GM23338 (cell line): ENCODE measurements around the gene DGKE. TPM values are rescaled to one million over a fixed set of nuclear protein-coding genes. Genes with fewer than 3 reads are reported as not detected.

Experiments used
- ATAC-seq: fragments of 200-7000 bp; cut with Tn5 transposase; 3 replicates; pipeline ENCODE4 v1.9.1; 2020
- DNase-seq: peaks from one replicate; pipeline ENCODE4 v3.0.0-alpha.2; 2015; ENCODE audit warnings: low spot score
- H2AFZ ChIP-seq: fragments of 200-600 bp; sonication (generic); 2 replicates; pipeline ENCODE4 v1.8.0; 2016; ENCODE audit warnings: antibody characterized with exemption, mild to moderate bottlenecking, moderate library complexity
- H3F3A ChIP-seq: fragments of 200-600 bp; sonication (generic); replicated peaks from 2 replicates; pipeline ENCODE4 v1.8.0; 2017; ENCODE audit warnings: antibody characterized with exemption, mixed run types, low read depth
- H3K27ac ChIP-seq: fragments of 200-600 bp; sonication (generic); 2 replicates; pipeline ENCODE4 v1.6.1; 2016; ENCODE audit warnings: low read depth
- H3K27me3 ChIP-seq: fragments of 200-600 bp; sonication (generic); 2 replicates; pipeline ENCODE4 v1.8.0; 2016; ENCODE audit warnings: mild to moderate bottlenecking, mixed run types, moderate library complexity; ENCODE audit not compliant: insufficient read depth
- H3K36me3 ChIP-seq: fragments of 200-600 bp; sonication (generic); 2 replicates; pipeline ENCODE4 v1.8.0; 2016; ENCODE audit warnings: mild to moderate bottlenecking; ENCODE audit not compliant: insufficient read depth
- H3K4me1 ChIP-seq: fragments of 200-600 bp; sonication (generic); 2 replicates; pipeline ENCODE4 v1.8.0; 2016; ENCODE audit warnings: mild to moderate bottlenecking, moderate library complexity; ENCODE audit not compliant: insufficient read depth
- H3K4me2 ChIP-seq: fragments of 200-600 bp; sonication (generic); 2 replicates; pipeline ENCODE4 v1.7.1; 2017; ENCODE audit warnings: mixed run types
- H3K4me3 ChIP-seq: fragments of 200-600 bp; sonication (generic); 2 replicates; pipeline ENCODE4 v1.6.1; 2016; ENCODE audit warnings: mixed run types
- H3K79me2 ChIP-seq: fragments of 200-600 bp; sonication (generic); replicated peaks from 2 replicates; pipeline ENCODE4 v1.8.0; 2017; ENCODE audit warnings: mild to moderate bottlenecking; ENCODE audit not compliant: insufficient read depth
- H3K9me2 ChIP-seq: fragments of 200-600 bp; sonication (generic); 2 replicates; pipeline ENCODE4 v1.8.0; 2017; ENCODE audit not compliant: insufficient read depth
- H4K20me1 ChIP-seq: fragments of 200-600 bp; sonication (generic); replicated peaks from 2 replicates; pipeline ENCODE4 v1.8.0; 2017; ENCODE audit warnings: mild to moderate bottlenecking; ENCODE audit not compliant: insufficient read depth
- H3K27ac Mint-ChIP-seq: 2 replicates; pipeline ENCODE4 v1.8.0; 2020; ENCODE audit warnings: inconsistent platforms, mild to moderate bottlenecking, moderate library complexity, mixed read lengths
- H3K27me3 Mint-ChIP-seq: 3 replicates; pipeline ENCODE4 v1.8.0; 2022; ENCODE audit warnings: low read depth, mild to moderate bottlenecking, moderate library complexity, mixed read lengths, inconsistent platforms; ENCODE audit not compliant: insufficient read depth, poor library complexity
- H3K36me3 Mint-ChIP-seq: 3 replicates; pipeline ENCODE4 v1.8.0; 2021; ENCODE audit warnings: low read depth, mild to moderate bottlenecking, inconsistent platforms, moderate library complexity, mixed read lengths
- H3K4me1 Mint-ChIP-seq: 3 replicates; pipeline ENCODE4 v1.8.0; 2020; ENCODE audit warnings: mild to moderate bottlenecking, inconsistent platforms, mixed read lengths
- H3K4me3 Mint-ChIP-seq: 3 replicates; pipeline ENCODE4 v1.8.0; 2021; ENCODE audit warnings: moderate library complexity, mild to moderate bottlenecking, inconsistent platforms, mixed read lengths
- H3K9me3 Mint-ChIP-seq: 3 replicates; pipeline ENCODE4 v1.8.0; 2020; ENCODE audit warnings: moderate library complexity, mild to moderate bottlenecking, inconsistent platforms, mixed read lengths
- CREB1 ChIP-seq: fragments of 250-450 bp; sonication (Bioruptor Pico); IDR thresholded peaks from 2 replicates; pipeline ENCODE4 v1.5.0; 2020; ENCODE audit warnings: low read depth, mild to moderate bottlenecking, moderate library complexity
- CTCF ChIP-seq, 2 experiments: fragments of 200-600 bp in 1 of 2; sonication (generic) in 1 of 2; conservative IDR thresholded peaks; 2 replicates each; pipeline versions ENCODE4 v1.5.1 to v1.6.1; 2016 to 2017; ENCODE audit warnings: antibody characterized with exemption in 2 of 2, low read depth in 2 of 2, mild to moderate bottlenecking in 2 of 2, moderate library complexity in 1 of 2
- EZH2phosphoT487 ChIP-seq: fragments of 200-600 bp; sonication (generic); IDR thresholded peaks from one replicate; pipeline ENCODE4 v1.8.1; 2018; ENCODE audit warnings: antibody characterized with exemption; ENCODE audit not compliant: unreplicated experiment
- JUNB ChIP-seq: IDR thresholded peaks from one replicate; pipeline ENCODE4 v1.6.1; 2016; ENCODE audit warnings: antibody characterized with exemption; ENCODE audit not compliant: unreplicated experiment
- POLR2AphosphoS5 ChIP-seq: IDR thresholded peaks from 2 replicates; pipeline ENCODE4 v1.6.1; 2016; ENCODE audit warnings: antibody characterized with exemption, low read depth
- REST ChIP-seq: IDR thresholded peaks from one replicate; pipeline ENCODE4 v1.6.1; 2018; ENCODE audit warnings: antibody characterized with exemption; ENCODE audit not compliant: unreplicated experiment
- STAT1 ChIP-seq: IDR thresholded peaks from one replicate; pipeline ENCODE4 v1.6.1; 2016; ENCODE audit warnings: antibody characterized with exemption; ENCODE audit not compliant: unreplicated experiment
- ZNF331 ChIP-seq: fragments of 250-450 bp; sonication (Bioruptor Pico); IDR thresholded peaks from 2 replicates; pipeline ENCODE4 v1.5.0; 2020; ENCODE audit warnings: low read depth, mild to moderate bottlenecking, moderate library complexity
- polyA plus RNA-seq: library from polyadenylated mRNA; unstranded; fragments of >200 nt; fragmentation: Nextera tagmentation; extraction: Ambion mirVana; gene quantifications from 2 replicates; pipeline ENCODE4 v1.2.1, GENCODE V29; 2016
- total RNA-seq: library from RNA; depleted of rRNA; stranded (reverse); fragments of >200 nt; shearing (Covaris generic); gene quantifications from 2 replicates; pipeline ENCODE4 v1.2.3, GENCODE V29; 2014
- TF ChIP-seq, protein P1 (sequence below): IDR thresholded peaks from 2 replicates; pipeline ENCODE4 v1.6.1; 2016; ENCODE audit warnings: antibody characterized with exemption
- TF ChIP-seq, protein P2 (sequence below): fragments of 250-450 bp; sonication (Bioruptor Pico); IDR thresholded peaks from 2 replicates; pipeline ENCODE4 v1.5.0; 2020; ENCODE audit warnings: mild to moderate bottlenecking, moderate library complexity

DGKE gene
- total and polyA plus RNA-seq, 2 experiments from 2014 or later, result 3.9 to 10.1 TPM

GRCh38 chr17:56838687-56839086, 4.7 kb downstream of the DGKE start:
- peaks cover 4% of the 10 kb centered on the region; the same call in 1 of the 2 replicates for H4K20me1 ChIP-seq
- H3K27me3 Mint-ChIP-seq, result peaks cover 6% of the 10 kb centered on the region
- no peak overlapping the region for H3K27ac ChIP-seq
- no peaks in the 10 kb centered on the region for H3K9me3 Mint-ChIP-seq
- H3K36me3 ChIP-seq, result no peaks in the 10 kb centered on the region
- no peak for DNase-seq
- peaks cover 20% of the 10 kb centered on the region for H3K27me3 ChIP-seq
- no peak overlapping the region for H3K4me3 Mint-ChIP-seq
- H3K36me3 Mint-ChIP-seq, result peaks cover 8% of the 10 kb centered on the region
- no peak overlapping the region for H3K27ac Mint-ChIP-seq
- H3F3A ChIP-seq, result peaks cover 5% of the 10 kb centered on the region; the same call in 1 of the 2 replicates
- no peaks in the 10 kb centered on the region for H3K9me2 ChIP-seq
- no peak for ATAC-seq
- no peak overlapping the region for H3K4me3 ChIP-seq
- TF ChIP-seq STAT1 (no peak), JUNB (no peak), ZNF331 (CRISPR knock-in tag) (no peak), CTCF (conservative IDR thresholded peaks at IDR 0.05; ENCODE audit: low read depth in 2 of 2) (no peak), POLR2AphosphoS5 (no peak), EZH2phosphoT487 (no peak), CREB1 (CRISPR knock-in tag) (no peak)
- TF ChIP-seq, protein P1, sequence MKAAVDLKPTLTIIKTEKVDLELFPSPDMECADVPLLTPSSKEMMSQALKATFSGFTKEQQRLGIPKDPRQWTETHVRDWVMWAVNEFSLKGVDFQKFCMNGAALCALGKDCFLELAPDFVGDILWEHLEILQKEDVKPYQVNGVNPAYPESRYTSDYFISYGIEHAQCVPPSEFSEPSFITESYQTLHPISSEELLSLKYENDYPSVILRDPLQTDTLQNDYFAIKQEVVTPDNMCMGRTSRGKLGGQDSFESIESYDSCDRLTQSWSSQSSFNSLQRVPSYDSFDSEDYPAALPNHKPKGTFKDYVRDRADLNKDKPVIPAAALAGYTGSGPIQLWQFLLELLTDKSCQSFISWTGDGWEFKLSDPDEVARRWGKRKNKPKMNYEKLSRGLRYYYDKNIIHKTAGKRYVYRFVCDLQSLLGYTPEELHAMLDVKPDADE, result no peak
- H3K4me1 ChIP-seq, result peaks cover 29% of the 10 kb centered on the region
- no peak overlapping the region for H2AFZ ChIP-seq
- H3K4me1 Mint-ChIP-seq, result peaks cover 21% of the 10 kb centered on the region
- no peak overlapping the region for H3K4me2 ChIP-seq
- no peaks in the 10 kb centered on the region; the same call in 1 of the 2 replicates for H3K79me2 ChIP-seq

DNA sequence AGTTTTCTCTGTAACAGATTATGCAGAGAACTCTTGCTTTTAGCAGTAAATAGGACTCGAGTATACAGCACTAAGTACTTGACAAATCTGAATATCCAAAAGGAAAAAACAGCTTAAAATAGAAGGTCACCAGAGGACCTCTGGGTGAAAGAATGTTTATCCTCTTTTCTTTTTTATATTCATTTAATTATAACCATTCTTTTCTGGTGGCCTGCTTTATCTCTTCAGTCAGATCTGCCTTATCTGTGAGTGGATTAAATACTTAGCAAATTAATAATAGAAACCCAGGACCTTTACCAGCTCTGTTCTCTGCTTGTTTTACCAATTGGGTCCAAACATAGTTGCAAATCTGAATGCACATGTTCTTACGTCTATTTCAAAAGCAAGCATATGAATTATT, 8.6 kb downstream of the DGKE start:
- Histone ChIP-seq H4K20me1 (no peaks in the 10 kb centered on the region), H3K79me2 (no peaks in the 10 kb centered on the region), H3K4me2 (no peak overlapping the region), H3K4me1 (peaks cover 8% of the 10 kb centered on the region; the same call in 1 of the 2 replicates), H3K4me3 (no peak overlapping the region), H3K9me2 (no peaks in the 10 kb centered on the region), H3F3A (no peaks in the 10 kb centered on the region), H3K27ac (no peak overlapping the region), H2AFZ (no peak overlapping the region), H3K36me3 (no peaks in the 10 kb centered on the region), H3K27me3 (no peaks in the 10 kb centered on the region)
- Mint-ChIP-seq H3K27ac (no peak overlapping the region), H3K9me3 (no peaks in the 10 kb centered on the region), H3K4me1 (peaks cover 6% of the 10 kb centered on the region), H3K4me3 (no peak overlapping the region), H3K36me3 (peaks cover 8% of the 10 kb centered on the region; the same call in 2 of the 3 replicates), H3K27me3 (no peaks in the 10 kb centered on the region)
- no peak for DNase-seq
- no peak for ATAC-seq
- no peak for TF ChIP-seq REST
- TF ChIP-seq, protein P2, sequence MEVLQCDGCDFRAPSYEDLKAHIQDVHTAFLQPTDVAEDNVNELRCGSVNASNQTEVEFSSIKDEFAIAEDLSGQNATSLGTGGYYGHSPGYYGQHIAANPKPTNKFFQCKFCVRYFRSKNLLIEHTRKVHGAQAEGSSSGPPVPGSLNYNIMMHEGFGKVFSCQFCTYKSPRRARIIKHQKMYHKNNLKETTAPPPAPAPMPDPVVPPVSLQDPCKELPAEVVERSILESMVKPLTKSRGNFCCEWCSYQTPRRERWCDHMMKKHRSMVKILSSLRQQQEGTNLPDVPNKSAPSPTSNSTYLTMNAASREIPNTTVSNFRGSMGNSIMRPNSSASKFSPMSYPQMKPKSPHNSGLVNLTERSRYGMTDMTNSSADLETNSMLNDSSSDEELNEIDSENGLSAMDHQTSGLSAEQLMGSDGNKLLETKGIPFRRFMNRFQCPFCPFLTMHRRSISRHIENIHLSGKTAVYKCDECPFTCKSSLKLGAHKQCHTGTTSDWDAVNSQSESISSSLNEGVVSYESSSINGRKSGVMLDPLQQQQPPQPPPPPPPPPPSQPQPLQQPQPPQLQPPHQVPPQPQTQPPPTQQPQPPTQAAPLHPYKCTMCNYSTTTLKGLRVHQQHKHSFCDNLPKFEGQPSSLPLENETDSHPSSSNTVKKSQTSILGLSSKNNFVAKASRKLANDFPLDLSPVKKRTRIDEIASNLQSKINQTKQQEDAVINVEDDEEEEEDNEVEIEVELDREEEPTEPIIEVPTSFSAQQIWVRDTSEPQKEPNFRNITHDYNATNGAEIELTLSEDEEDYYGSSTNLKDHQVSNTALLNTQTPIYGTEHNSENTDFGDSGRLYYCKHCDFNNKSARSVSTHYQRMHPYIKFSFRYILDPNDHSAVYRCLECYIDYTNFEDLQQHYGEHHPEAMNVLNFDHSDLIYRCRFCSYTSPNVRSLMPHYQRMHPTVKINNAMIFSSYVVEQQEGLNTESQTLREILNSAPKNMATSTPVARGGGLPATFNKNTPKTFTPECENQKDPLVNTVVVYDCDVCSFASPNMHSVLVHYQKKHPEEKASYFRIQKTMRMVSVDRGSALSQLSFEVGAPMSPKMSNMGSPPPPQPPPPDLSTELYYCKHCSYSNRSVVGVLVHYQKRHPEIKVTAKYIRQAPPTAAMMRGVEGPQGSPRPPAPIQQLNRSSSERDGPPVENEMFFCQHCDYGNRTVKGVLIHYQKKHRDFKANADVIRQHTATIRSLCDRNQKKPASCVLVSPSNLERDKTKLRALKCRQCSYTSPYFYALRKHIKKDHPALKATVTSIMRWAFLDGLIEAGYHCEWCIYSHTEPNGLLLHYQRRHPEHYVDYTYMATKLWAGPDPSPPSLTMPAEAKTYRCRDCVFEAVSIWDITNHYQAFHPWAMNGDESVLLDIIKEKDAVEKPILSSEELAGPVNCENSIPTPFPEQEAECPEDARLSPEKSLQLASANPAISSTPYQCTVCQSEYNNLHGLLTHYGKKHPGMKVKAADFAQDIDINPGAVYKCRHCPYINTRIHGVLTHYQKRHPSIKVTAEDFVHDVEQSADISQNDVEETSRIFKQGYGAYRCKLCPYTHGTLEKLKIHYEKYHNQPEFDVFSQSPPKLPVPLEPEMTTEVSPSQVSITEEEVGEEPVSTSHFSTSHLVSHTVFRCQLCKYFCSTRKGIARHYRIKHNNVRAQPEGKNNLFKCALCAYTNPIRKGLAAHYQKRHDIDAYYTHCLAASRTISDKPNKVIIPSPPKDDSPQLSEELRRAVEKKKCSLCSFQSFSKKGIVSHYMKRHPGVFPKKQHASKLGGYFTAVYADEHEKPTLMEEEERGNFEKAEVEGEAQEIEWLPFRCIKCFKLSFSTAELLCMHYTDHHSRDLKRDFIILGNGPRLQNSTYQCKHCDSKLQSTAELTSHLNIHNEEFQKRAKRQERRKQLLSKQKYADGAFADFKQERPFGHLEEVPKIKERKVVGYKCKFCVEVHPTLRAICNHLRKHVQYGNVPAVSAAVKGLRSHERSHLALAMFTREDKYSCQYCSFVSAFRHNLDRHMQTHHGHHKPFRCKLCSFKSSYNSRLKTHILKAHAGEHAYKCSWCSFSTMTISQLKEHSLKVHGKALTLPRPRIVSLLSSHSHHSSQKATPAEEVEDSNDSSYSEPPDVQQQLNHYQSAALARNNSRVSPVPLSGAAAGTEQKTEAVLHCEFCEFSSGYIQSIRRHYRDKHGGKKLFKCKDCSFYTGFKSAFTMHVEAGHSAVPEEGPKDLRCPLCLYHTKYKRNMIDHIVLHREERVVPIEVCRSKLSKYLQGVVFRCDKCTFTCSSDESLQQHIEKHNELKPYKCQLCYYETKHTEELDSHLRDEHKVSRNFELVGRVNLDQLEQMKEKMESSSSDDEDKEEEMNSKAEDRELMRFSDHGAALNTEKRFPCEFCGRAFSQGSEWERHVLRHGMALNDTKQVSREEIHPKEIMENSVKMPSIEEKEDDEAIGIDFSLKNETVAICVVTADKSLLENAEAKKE, result no peak
